HEK293 (cell line): Measurements from ENCODE around the gene ABCA7.

Experiments used
- GLIS2 ChIP-seq: fragments of 450-650 bp; formaldehyde crosslinking; IDR thresholded peaks from 2 replicates; pipeline ENCODE4 v1.5.1; 2016; ENCODE audit warnings: missing biosample characterization, missing genetic modification characterization
- HOXC10 ChIP-seq: sonication (generic); formaldehyde crosslinking; IDR thresholded peaks from 2 replicates; pipeline ENCODE4 v1.8.1; 2023; ENCODE audit warnings: mild to moderate bottlenecking, missing genetic modification reagents
- KLF10 ChIP-seq: fragments of 450-650 bp; IDR thresholded peaks from 2 replicates; pipeline ENCODE4 v1.5.1; 2018; ENCODE audit warnings: missing biosample characterization, mild to moderate bottlenecking, missing genetic modification characterization
- KLF7 ChIP-seq: fragments of 450-650 bp; formaldehyde crosslinking; IDR thresholded peaks from 2 replicates; pipeline ENCODE4 v1.5.1; 2016; ENCODE audit warnings: missing biosample characterization, missing genetic modification characterization, borderline replicate concordance
- KLF8 ChIP-seq: fragments of 450-650 bp; formaldehyde crosslinking; IDR thresholded peaks from 2 replicates; pipeline ENCODE4 v1.5.1; 2016; ENCODE audit warnings: missing biosample characterization, missing genetic modification characterization
- MEIS1 ChIP-seq: sonication (generic); formaldehyde crosslinking; IDR thresholded peaks from 2 replicates; pipeline ENCODE4 v1.8.1; 2022; ENCODE audit warnings: missing genetic modification reagents, mild to moderate bottlenecking, borderline replicate concordance
- PATZ1 ChIP-seq: fragments of 450-650 bp; formaldehyde crosslinking; IDR thresholded peaks from 2 replicates; pipeline ENCODE4 v1.5.1; 2016; ENCODE audit warnings: missing biosample characterization, missing genetic modification characterization
- PRDM10 ChIP-seq: fragments of 450-650 bp; formaldehyde crosslinking; IDR thresholded peaks from 2 replicates; pipeline ENCODE4 v1.5.1; 2016; ENCODE audit warnings: missing biosample characterization, missing genetic modification characterization
- SP3 ChIP-seq: fragments of 450-650 bp; formaldehyde crosslinking; IDR thresholded peaks from 2 replicates; pipeline ENCODE4 v1.5.1; 2016; ENCODE audit warnings: missing biosample characterization, missing genetic modification characterization
- SP7 ChIP-seq: fragments of 450-650 bp; formaldehyde crosslinking; IDR thresholded peaks from 2 replicates; pipeline ENCODE4 v1.5.1; 2016; ENCODE audit warnings: missing biosample characterization, missing genetic modification characterization
- ZBTB21 ChIP-seq: fragments of 450-650 bp; formaldehyde crosslinking; IDR thresholded peaks from 2 replicates; pipeline ENCODE4 v1.5.1; 2017; ENCODE audit warnings: missing biosample characterization, missing genetic modification characterization
- ZBTB26 ChIP-seq: fragments of 450-650 bp; formaldehyde crosslinking; optimal IDR thresholded peaks from 2 replicates; pipeline ENCODE3; 2016; ENCODE audit warnings: missing biosample characterization, mild to moderate bottlenecking, missing genetic modification characterization
- ZEB2 ChIP-seq: fragments of 450-650 bp; formaldehyde crosslinking; IDR thresholded peaks from 2 replicates; pipeline ENCODE4 v1.5.1; 2016; ENCODE audit warnings: missing biosample characterization, missing genetic modification characterization
- ZFP69B ChIP-seq: fragments of 450-650 bp; formaldehyde crosslinking; IDR thresholded peaks from 2 replicates; pipeline ENCODE4 v1.5.1; 2016; ENCODE audit warnings: missing biosample characterization, missing genetic modification characterization
- ZIC2 ChIP-seq: fragments of 450-650 bp; formaldehyde crosslinking; IDR thresholded peaks from 2 replicates; pipeline ENCODE4 v1.5.1; 2016; ENCODE audit warnings: missing biosample characterization, missing genetic modification characterization
- ZNF112 ChIP-seq: fragments of 450-650 bp; formaldehyde crosslinking; IDR thresholded peaks from 2 replicates; pipeline ENCODE4 v1.5.0; 2017; ENCODE audit warnings: missing biosample characterization, missing genetic modification characterization
- ZNF366 ChIP-seq: fragments of 450-650 bp; formaldehyde crosslinking; conservative IDR thresholded peaks from 2 replicates; pipeline ENCODE4 v1.5.1; 2016; ENCODE audit warnings: missing biosample characterization, missing genetic modification characterization
- ZNF529 ChIP-seq: fragments of 450-650 bp; formaldehyde crosslinking; IDR thresholded peaks from 2 replicates; pipeline ENCODE4 v1.5.1; 2017; ENCODE audit warnings: missing genetic modification characterization, missing biosample characterization; ENCODE audit not compliant: insufficient replicate concordance
- ZNF549 ChIP-seq: fragments of 450-650 bp; IDR thresholded peaks from 2 replicates; pipeline ENCODE4 v1.5.1; 2018; ENCODE audit warnings: missing biosample characterization, missing genetic modification characterization, mild to moderate bottlenecking, inconsistent platforms, moderate library complexity
- ZNF785 ChIP-seq: fragments of 450-650 bp; formaldehyde crosslinking; IDR thresholded peaks from 2 replicates; pipeline ENCODE4 v1.5.1; 2016; ENCODE audit warnings: missing biosample characterization, missing genetic modification characterization
- ZSCAN18 ChIP-seq: fragments of 450-650 bp; formaldehyde crosslinking; IDR thresholded peaks from 2 replicates; pipeline ENCODE4 v1.5.1; 2016; ENCODE audit warnings: missing biosample characterization, missing genetic modification characterization

The ABCA7 gene

GRCh38 chr19:1082165-1082927 lies 42.4 kb downstream of the ABCA7 start (continued):
- TF ChIP-seq ZSCAN18 (tag by site-specific recombination) (no peak), PATZ1 (tag by site-specific recombination) (peak; percentile 84), KLF10 (peak; percentile 90), GLIS2 (tag by site-specific recombination) (peak; percentile 46; the same call in 1 of the 2 replicates), ZNF549 (tag by site-specific recombination) (no peak), ZNF112 (tag by site-specific recombination) (no peak), ZIC2 (tag by site-specific recombination) (peak; percentile 41), ZNF785 (tag by site-specific recombination) (no peak), KLF7 (peak; percentile 96), ZEB2 (tag by site-specific recombination) (0 out of 2 replicates have a peak, but pooled peaks have one; percentile 35), MEIS1 (CRISPR knock-in tag) (no peak), SP7 (tag by site-specific recombination) (peak; percentile 50; the same call in 1 of the 2 replicates), ZNF529 (tag by site-specific recombination) (no peak), ZNF366 (tag by site-specific recombination) (no peak), ZBTB26 (tag by site-specific recombination) (peak; percentile 35), HOXC10 (CRISPR knock-in tag) (no peak), ZBTB21 (tag by site-specific recombination) (no peak), PRDM10 (peak; percentile 38; the same call in 1 of the 2 replicates), KLF8 (tag by site-specific recombination) (peak; percentile 98), SP3 (peak; percentile 85), ZFP69B (tag by site-specific recombination) (peak; percentile 80; the same call in 1 of the 2 replicates)
